Measurements from ENCODE around the gene DCHS2. TPM values are rescaled to one million over a fixed set of nuclear protein-coding genes. Genes with fewer than 3 reads are reported as not detected.

The DCHS2 gene
- total RNA-seq, 1 donor from 2014 or later: not detected

DNA sequence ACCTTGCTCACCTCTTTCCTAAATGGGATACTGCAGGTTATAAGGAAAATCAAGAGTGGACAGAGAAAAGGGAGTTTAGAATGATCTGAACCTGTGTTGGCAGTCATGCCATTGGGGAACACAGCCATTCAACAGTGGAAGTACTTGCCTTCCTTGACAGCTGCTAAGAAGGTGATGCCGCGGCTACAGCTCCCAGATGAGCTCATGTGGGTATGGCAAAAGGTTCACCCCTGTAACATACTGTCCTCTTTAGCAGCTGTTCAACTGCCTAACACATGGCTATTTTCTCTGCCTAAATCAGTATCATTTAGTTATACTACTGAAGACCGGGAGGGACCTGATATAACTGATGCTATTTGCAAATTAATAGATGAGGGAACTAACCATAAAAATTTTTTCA is 76.8 kb downstream of the DCHS2 start:
- DNase-seq (ENCODE audit: low spot score): no peak
- no peak overlapping the region for H3K27ac Mint-ChIP-seq (ENCODE audit: unreplicated experiment)
- H3K4me1 Mint-ChIP-seq (ENCODE audit: unreplicated experiment): peaks cover 4% of the 10 kb centered on the region
- H3K36me3 Mint-ChIP-seq (ENCODE audit: low read depth, unreplicated experiment): no peaks in the 10 kb centered on the region
- peaks cover 4% of the 10 kb centered on the region for H3K27me3 Mint-ChIP-seq (ENCODE audit: unreplicated experiment)
- TF ChIP-seq, protein P1, sequence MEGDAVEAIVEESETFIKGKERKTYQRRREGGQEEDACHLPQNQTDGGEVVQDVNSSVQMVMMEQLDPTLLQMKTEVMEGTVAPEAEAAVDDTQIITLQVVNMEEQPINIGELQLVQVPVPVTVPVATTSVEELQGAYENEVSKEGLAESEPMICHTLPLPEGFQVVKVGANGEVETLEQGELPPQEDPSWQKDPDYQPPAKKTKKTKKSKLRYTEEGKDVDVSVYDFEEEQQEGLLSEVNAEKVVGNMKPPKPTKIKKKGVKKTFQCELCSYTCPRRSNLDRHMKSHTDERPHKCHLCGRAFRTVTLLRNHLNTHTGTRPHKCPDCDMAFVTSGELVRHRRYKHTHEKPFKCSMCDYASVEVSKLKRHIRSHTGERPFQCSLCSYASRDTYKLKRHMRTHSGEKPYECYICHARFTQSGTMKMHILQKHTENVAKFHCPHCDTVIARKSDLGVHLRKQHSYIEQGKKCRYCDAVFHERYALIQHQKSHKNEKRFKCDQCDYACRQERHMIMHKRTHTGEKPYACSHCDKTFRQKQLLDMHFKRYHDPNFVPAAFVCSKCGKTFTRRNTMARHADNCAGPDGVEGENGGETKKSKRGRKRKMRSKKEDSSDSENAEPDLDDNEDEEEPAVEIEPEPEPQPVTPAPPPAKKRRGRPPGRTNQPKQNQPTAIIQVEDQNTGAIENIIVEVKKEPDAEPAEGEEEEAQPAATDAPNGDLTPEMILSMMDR (IDR thresholded peaks at IDR 0.05; ENCODE audit: unreplicated experiment): no peak
- H3K9me3 Mint-ChIP-seq (ENCODE audit: unreplicated experiment): no peaks in the 10 kb centered on the region
- H3K4me3 Mint-ChIP-seq (ENCODE audit: unreplicated experiment): no peak overlapping the region

DNA sequence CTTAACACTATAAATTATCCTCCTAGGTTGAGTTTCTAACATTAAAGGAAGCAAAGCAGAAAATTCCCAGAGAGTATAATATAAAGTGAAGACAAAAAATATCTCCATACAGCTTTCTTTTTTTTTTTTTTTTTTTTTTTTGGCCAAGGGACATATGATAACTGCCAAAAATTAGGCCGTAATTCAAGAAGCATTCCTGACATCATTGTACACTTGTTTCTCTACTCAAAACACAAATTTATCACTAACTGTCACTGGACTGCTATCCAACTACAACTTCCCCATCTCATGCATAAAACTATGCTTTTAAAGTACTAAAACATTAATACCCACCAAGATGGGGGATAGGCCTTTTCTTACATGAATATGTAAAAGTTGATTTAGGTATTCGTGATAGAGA is 77.2 kb downstream of the DCHS2 start:
- H3K9me3 Mint-ChIP-seq (ENCODE audit: unreplicated experiment): no peaks in the 10 kb centered on the region
- H3K4me3 Mint-ChIP-seq (ENCODE audit: unreplicated experiment): no peak overlapping the region

DNA sequence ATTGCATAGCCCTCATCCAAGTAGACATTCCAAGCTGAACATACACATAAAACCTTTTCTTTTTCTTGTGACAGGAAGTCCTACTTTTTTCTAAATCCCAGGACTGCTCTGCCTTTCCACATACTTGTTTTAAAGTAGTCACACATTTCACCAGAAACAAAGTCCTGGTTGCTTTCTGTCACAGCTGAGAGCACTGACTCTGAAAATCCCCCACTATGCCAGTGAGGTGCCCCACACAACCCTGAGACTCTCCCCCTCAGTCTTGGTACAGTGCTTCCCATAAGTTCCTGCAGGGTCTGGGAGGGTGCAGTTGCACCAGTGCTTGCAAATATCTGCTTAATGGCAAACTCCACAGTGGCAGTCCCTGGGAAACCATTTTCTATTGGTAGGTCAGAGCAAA is 84.2 kb downstream of the DCHS2 start:
- TF ChIP-seq, protein P1 (IDR thresholded peaks at IDR 0.05; ENCODE audit: unreplicated experiment): no peak
- Mint-ChIP-seq H3K36me3 (ENCODE audit: low read depth, unreplicated experiment) (no peaks in the 10 kb centered on the region), H3K27ac (ENCODE audit: unreplicated experiment) (no peak overlapping the region), H3K9me3 (ENCODE audit: unreplicated experiment) (no peaks in the 10 kb centered on the region), H3K27me3 (ENCODE audit: unreplicated experiment) (peaks cover 2% of the 10 kb centered on the region), H3K4me1 (ENCODE audit: unreplicated experiment) (no peaks in the 10 kb centered on the region), H3K4me3 (ENCODE audit: unreplicated experiment) (no peak overlapping the region)
- DNase-seq (ENCODE audit: low spot score): no peak

More for the DNA sequence above, 77.2 kb downstream of the DCHS2 start:
- H3K27ac Mint-ChIP-seq (ENCODE audit: unreplicated experiment): no peak overlapping the region
- H3K27me3 Mint-ChIP-seq (ENCODE audit: unreplicated experiment): peaks cover 2% of the 10 kb centered on the region
- H3K36me3 Mint-ChIP-seq (ENCODE audit: low read depth, unreplicated experiment): no peaks in the 10 kb centered on the region
- H3K4me1 Mint-ChIP-seq (ENCODE audit: unreplicated experiment): peaks cover 4% of the 10 kb centered on the region
- TF ChIP-seq, protein P1 (IDR thresholded peaks at IDR 0.05; ENCODE audit: unreplicated experiment): no peak
- DNase-seq (ENCODE audit: low spot score): no peak

DNA sequence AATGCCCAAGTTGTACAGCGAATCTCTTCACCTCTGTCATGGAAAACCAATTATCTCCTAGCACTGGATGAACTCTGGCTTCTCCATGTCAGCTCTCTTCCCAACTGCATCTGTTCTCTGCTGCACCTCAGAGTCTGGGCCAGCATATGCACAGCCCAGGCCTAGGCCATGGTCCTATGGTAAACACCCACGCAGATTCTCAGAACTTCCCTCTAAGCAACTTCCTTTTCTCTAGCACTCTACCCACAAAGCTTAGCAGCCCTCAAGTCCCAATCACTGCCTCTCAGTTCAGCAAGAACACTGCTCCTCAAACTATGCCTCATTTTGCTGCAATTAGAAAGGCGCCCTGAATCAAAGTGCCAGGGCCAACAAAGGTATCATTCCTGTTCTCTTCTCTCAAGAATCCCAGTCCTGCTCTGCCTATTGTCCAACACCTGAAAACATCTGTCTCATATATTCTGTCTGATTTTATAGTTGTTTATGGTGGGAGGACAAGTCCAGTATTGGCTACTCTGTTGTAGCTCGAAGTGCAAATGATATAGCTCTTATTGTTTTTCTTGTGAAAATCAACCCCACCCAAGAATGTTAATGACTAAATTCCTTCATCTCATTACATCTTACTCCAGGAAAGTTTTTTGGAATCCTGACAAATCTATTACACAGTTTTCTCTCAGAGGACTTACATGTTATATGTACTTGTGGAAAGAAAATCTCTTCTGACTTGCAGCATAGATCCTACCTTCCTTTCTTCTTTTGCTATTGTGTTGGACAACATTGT is 85.4 kb downstream of the DCHS2 start:
- Mint-ChIP-seq H3K4me3 (ENCODE audit: unreplicated experiment) (no peak overlapping the region), H3K36me3 (ENCODE audit: low read depth, unreplicated experiment) (no peaks in the 10 kb centered on the region), H3K27ac (ENCODE audit: unreplicated experiment) (no peak overlapping the region), H3K4me1 (ENCODE audit: unreplicated experiment) (no peaks in the 10 kb centered on the region), H3K27me3 (ENCODE audit: unreplicated experiment) (peaks cover 2% of the 10 kb centered on the region), H3K9me3 (ENCODE audit: unreplicated experiment) (no peaks in the 10 kb centered on the region)
- DNase-seq (ENCODE audit: low spot score): no peak
- TF ChIP-seq, protein P1 (IDR thresholded peaks at IDR 0.05; ENCODE audit: unreplicated experiment): no peak

DNA sequence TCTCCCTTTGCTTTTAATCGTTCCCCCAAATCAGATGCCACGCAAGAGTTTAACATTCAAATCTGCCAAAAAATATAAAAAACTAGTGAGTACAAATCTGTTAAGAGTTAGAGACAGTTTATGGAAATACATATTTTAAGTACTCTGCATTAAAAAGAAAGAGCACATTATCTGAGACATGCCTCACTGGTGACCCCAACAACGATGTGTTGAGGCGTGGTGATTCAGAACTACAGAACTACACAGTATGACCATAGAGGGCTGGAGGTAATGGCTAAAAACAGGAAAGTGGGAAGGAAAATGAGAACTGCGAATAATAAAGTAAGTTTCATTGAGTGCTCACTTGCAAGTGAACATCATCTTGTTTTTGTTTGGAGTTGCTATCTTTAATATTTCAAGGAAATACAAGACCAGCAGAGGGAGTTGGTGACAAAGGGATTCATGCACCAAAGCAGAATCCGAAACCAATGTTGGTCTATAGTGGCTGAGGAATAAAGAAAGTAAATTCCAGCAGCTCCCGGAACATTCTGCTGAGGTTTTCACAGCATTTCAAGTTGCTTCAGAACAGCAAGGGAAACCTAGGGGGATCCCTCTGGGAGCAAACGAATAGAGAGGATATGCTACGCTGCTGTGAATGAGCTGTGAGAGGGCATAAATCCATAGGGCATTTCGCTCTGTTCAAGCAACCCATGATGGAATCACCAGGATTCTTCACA is 92.2 kb downstream of the DCHS2 start:
- TF ChIP-seq, protein P1 (IDR thresholded peaks at IDR 0.05; ENCODE audit: unreplicated experiment): no peak
- Mint-ChIP-seq H3K27me3 (ENCODE audit: unreplicated experiment) (no peaks in the 10 kb centered on the region), H3K36me3 (ENCODE audit: low read depth, unreplicated experiment) (no peaks in the 10 kb centered on the region), H3K4me3 (ENCODE audit: unreplicated experiment) (no peak overlapping the region), H3K9me3 (ENCODE audit: unreplicated experiment) (no peaks in the 10 kb centered on the region), H3K4me1 (ENCODE audit: unreplicated experiment) (no peaks in the 10 kb centered on the region), H3K27ac (ENCODE audit: unreplicated experiment) (no peak overlapping the region)
- DNase-seq (ENCODE audit: low spot score): no peak

Data from endothelial cell (in vitro differentiated cells).